Right hindlimb (tissue), 1 donor: ENCODE data around the gene UPK3A.
"Not testable (repeated sequence)": the region's sequence is repeated elsewhere in the genome, so short reads cannot be mapped to it uniquely, and the experiment has no call there.

Experiments used
- DNase-seq: peaks from one replicate; pipeline ENCODE4 v3.0.0-alpha.2; 2018

UPK3A gene

DNA sequence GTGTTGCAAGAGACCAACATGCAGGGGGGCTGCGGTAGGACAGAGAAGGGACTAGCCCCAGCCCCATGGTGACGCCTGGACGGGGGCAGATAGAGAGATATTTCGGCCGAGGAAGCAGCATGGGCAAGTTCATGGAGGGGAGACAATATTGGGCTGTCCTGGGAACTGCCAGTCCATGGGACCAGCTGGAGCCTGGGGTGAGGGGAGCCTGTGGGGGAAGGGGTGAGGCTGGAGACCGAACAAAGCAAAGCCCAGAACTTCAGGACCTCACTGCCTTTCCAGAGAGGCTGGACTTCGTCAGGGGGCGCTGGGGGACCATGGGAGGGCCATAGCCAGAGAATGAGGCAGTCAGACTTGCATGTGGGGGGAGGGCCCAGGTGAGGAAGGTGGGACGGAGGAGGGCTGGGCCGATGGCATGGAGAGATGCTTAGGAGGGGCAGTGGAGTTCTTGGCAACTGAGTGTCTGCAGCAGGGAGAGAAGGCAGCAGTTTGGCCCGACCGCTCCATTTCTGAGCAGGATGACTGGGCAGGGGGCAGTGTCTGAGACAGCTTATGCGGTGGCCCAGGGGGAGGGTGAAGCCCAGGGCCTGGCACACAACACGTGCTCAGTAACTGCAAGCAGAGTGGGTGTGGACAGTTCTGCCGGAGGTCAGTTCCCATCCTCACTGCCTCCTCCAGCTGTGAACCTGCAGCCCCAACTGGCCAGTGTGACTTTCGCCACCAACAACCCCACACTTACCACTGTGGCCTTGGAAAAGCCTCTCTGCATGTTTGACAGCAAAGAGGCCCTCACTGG is 712 bp downstream of the UPK3A start:
- DNase-seq, result no peak

GRCh38 chr22:45286854-45287551 is 2.3 kb downstream of the UPK3A start:
- DNase-seq, result no peak

- no peak for DNase-seq
Measured at GRCh38 chr22:45290410-45290936, 5.7 kb downstream of the UPK3A start.

DNA sequence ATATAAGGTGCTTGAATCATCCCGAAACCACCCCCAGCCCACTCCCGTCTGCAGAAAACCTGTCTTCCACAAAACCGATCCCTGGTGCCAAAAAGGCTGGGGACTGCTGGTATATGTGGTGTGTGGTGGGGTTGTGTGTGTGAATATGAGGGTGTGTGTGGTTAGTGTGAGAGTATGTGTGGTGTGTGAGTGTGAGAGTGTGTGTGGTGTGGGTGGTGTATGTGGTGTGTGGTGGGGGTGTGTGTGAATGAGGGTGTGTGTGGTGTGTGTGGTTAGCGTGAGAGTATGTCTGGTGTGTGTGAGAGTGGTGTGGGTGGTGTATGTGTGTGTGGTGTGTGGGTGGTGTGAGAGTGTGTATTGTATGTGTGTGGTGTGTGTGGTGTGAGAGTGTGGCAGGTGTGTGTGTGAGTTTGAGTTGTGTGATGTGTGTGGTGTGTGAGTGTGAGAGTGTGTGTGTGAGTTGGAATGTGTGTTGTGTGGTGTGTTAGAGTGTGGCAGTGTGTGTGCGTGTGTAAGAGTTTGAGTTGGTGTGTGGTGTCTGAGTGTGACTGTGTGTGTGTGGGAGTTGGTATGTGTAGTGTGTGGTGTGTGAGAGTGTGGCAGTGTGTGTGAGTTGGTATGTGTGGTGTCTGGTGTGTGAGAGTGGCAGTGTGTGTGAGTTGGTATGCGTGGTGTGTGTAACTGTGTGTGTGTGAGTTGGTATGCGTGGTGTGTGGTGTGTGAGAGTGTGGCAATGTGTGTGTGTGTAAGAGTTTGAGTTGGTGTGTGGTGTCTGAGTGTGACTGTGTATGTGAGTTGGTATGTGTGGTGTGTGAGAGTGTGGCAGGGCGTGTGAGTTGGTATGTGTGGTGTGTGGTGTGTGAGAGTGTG is 6.5 kb downstream of the UPK3A start:
- no peak for DNase-seq

DNA sequence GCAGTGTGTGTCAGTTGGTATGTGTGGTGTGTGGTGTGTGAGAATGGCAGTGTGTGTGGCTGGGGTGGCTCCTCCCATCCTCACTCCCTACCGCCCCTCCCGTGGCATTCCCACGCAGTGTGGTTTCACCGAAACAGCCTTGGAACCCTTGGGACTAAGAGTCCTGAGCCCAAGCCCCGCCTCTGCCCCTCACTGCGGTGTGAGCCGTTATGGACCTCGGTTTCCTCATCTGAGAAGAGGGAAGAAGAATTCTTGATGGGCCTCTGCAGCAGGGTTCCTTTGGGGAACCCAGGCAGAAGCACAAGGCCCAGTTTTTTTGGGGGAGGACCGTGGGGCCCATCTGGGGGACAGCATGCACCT is 7.2 kb downstream of the UPK3A start:
- no peak for DNase-seq

DNA sequence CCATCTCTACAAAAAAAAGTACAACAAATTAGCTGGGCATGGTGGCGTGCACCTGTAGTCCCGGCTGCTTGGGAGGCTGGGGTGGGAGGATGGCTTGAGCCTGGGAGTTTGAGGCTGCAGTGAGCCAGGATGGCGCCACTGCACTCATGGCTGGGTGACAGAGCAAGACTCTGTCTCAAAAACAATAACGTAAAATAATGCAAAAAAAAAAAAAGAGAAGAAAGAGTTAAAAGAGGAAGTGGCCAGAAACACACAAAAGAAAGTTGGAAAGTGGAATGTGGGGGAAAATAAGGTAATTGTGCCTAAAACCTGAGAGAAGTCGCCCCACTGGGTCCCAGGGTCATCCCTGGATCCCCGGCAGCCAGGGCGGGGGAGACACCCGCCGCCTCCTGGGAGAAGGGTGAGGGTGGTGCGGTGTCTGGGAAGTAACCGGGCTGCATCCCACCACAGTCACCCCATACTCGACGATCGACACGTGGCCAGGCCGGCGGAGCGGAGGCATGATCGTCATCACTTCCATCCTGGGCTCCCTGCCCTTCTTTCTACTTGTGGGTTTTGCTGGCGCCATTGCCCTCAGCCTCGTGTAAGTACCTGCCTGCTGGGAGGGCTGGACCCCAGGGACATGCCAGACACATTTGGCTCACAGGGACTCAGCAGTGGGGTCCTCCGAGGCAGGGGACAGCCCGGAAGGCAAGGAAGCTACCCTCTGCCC is 8.1 kb downstream of the UPK3A start:
- DNase-seq, result no peak

- no peak for DNase-seq
Measured at GRCh38 chr22:45294030-45294429, 9.3 kb downstream of the UPK3A start.

GRCh38 chr22:45295004-45295403 is 10.3 kb downstream of the UPK3A start:
- not testable (repeated sequence) for DNase-seq

DNA sequence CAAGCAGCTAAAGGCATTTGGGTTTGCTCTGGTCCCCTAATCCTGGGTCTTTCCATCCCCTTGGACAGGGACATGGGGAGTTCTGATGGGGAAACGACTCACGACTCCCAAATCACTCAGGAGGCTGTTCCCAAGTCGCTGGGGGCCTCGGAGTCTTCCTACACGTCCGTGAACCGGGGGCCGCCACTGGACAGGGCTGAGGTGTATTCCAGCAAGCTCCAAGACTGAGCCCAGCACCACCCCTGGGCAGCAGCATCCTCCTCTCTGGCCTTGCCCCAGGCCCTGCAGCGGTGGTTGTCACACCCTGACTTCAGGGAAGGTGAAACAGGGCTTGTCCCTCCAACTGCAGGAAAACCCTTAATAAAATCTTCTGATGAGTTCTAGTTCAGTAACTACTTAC is 10.7 kb downstream of the UPK3A start:
- DNase-seq, result no peak

GRCh38 chr22:45296628-45297297 is 12.0 kb downstream of the UPK3A start:
- no peak for DNase-seq

DNA sequence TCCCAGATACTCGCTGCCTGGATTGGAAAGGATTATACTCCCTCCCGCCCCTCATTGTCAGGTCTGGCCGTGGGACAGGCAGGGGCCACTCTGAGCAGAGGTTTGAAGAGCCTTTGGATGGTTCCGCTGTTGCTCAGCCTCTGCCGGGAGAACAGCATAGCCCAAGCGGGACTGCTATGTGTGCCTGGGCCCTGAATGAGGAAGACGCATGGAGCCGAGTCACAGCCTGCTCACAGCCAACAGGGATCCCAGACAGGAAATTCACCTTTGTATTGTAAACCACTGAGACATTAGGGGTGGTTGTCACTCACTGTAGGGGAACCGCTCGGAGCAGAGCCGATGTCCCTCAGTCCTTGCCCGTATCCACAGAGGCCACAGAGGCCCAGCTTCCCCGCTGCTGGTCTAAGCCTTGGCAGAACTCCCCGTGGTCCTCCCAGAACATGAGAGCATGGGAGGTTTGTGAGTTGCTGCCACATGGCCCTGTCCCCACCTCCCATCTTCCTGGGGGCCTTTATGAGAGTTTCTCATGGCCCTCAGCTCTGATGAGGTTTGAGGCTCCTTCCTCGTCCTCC is 14.3 kb downstream of the UPK3A start:
- no peak for DNase-seq

- no peak for DNase-seq
Measured at GRCh38 chr22:45302751-45303150, 18.0 kb downstream of the UPK3A start.

DNA sequence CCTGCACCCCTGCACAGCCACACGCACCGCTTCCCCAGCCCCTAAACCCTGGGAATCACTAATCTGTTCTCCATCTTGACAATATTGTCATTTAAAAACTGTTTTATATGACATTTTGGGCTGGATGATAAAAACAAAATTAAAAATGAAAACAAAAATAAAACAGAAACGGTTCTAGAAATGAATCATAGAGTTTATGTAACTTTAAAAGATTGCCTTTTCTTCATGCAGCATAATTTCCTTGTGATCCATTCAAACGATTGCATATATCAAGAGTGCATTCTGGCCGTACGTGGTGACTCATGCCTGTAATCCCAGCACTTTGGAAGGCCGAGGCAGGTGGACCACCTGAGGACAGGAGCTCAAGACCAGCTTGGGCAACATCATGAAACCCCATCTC is 18.4 kb downstream of the UPK3A start:
- no peak for DNase-seq

DNA sequence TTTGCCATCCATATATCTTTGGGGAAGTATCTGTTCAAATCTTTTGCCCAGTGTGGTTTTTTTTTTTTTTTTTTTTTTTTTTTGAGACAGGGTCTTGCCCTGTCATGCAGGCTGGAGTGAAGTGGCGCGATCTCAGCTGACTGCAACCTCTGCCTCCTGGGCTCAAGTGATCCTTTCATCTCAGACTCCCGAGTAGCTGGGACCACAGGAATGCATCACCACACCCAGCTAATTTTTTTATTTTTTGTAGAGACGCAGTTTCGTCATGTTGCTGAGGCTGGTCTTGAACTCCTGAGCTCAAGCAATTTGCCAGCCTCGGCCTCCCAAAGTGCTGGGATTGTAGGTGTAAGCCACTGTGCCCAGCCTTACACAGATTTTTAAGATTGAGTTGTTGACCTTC is 20.2 kb downstream of the UPK3A start:
- DNase-seq, result no peak

DNA sequence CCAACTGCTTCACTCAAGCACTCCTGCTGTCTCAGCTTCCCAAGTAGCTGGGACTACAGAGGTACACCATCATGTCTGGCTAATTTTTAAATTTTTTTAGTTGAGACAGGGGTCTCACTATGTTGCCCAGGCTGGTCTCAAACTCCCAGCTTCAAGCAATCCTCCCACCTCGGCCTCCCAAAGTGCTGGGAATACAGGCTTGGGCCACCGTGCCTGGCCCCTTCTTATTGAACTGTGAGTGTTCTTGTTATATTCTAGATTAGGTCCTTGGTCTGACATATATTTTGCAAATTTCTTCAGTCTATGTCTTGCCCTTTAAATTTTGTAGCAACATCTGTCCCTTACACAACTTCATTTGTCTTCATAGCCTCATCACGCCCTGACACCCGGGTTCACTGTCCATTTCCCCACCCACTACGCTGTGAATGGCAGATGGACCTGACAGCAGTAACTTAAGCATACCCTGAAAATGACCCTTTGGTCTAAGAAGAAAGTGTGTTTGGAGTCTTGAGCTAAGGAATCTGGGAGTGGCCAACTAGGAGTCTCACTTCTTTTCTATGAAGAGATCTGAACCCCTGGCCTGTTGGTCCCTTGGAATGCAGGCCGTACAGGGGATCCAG is 20.8 kb downstream of the UPK3A start:
- DNase-seq, result no peak

GRCh38 chr22:45306139-45306538 is 21.4 kb downstream of the UPK3A start:
- DNase-seq, result no peak

GRCh38 chr22:45308391-45308956 is 23.7 kb downstream of the UPK3A start:
- no peak for DNase-seq

DNA sequence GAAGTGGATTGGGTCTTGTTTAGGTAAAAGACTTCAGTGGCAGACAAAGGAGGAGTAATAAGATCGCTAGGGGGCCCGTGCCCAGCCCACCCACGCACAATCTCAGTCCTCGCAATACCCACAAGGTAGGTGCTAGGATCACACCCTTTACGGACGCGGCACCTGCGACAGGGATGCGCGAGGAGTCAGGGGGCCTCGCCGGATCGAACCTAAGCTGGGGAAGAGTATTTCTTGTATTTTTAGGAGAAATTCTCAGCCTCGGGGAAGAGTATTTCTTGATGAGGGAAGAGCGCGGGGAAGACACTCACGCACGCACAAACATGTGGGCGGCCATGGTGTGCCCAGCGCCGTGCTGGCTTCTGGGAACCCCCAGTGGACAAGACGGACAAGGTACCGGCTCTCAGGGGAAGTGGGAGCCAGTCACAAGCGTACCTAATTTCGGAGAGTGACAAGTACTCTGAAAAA is 24.2 kb downstream of the UPK3A start:
- no peak for DNase-seq

GRCh38 chr22:45309422-45310227 is 24.9 kb downstream of the UPK3A start, which contains the start of gene FAM118A:
Gene FAM118A (plus strand): TSS chr22:45309934. CDS start chr22:45322380, 12,446 bp downstream.
- peak; percentile 97 for DNase-seq
